HCT116 (cell line): ENCODE measurements around the gene S100Z. TPM values are rescaled to one million over a fixed set of nuclear protein-coding genes. Genes with fewer than 3 reads are reported as not detected.

Experiments
- ATAC-seq: fragments of 200-7000 bp; cut with Tn5 transposase; 2 replicates; pipeline ENCODE4 v1.9.1; 2020; ENCODE audit warnings: mild to moderate bottlenecking, moderate library complexity
- BruUV-seq: library from RNA; stranded (reverse); fragments of 400-500 nt; replicated peaks from 2 replicates; lab custom pipeline; 2021; lab: Mats Ljungman, UMichigan
- CTCF ChIA-PET: fragments of 300-600 bp; sonication (Branson Sonifier 250); formaldehyde crosslinking; loops from one replicate; lab custom pipeline; 2021; ENCODE audit warnings: antibody characterized with exemption; lab: Charles Lee
- POLR2A ChIA-PET: fragments of 300-600, 350-600 bp; sonication (Branson Sonifier 250); formaldehyde crosslinking; loops from one replicate; lab custom pipeline; 2021; ENCODE audit warnings: antibody characterized with exemption; lab: Charles Lee
- RAD21 ChIA-PET, 2 experiments: fragments of 300-600 bp; sonication (Branson Sonifier 250); formaldehyde crosslinking; loops; one replicate each; lab custom pipeline; 2023; ENCODE audit warnings: low total read pairs in 2 of 2; ENCODE audit not compliant: uncharacterized antibody in 2 of 2, unreplicated experiment in 2 of 2, low non-redundant PET in 1 of 2; lab: Charles Lee
- DNase-seq: peaks from one replicate; pipeline ENCODE4 v3.0.0-alpha.2; 2010; ENCODE audit warnings: low read depth, low spot score
- H2AFZ ChIP-seq: fragments of 200-600 bp; shearing (Covaris generic), sonication (generic); 2 replicates; pipeline ENCODE4 v1.6.1; 2017; ENCODE audit warnings: low read depth, mixed run types, mixed read lengths, antibody characterized with exemption, low read length; ENCODE audit not compliant: poor library complexity, severe bottlenecking
- H3K27ac ChIP-seq: 2 replicates; pipeline ENCODE4 v1.5.1; 2012; ENCODE audit warnings: low read depth, low read length
- H3K27me3 ChIP-seq: fragments of 200-600 bp; sonication (generic); 2 replicates; pipeline ENCODE4 v1.6.1; 2016; ENCODE audit warnings: mixed run types, low read length, mixed read lengths; ENCODE audit not compliant: insufficient read depth
- H3K36me3 ChIP-seq, 2 experiments: fragments of 200-500 bp in 1 of 2; fragments of 200-600 bp in 1 of 2; sonication (Bioruptor generic) in 1 of 2; sonication (generic) in 1 of 2; 2 replicates each; pipeline versions ENCODE4 v1.5.1 to v1.6.1; 2014 to 2016; ENCODE audit warnings: low read length in 2 of 2, inconsistent platforms in 1 of 2, mixed read lengths in 1 of 2, mixed run types in 1 of 2; ENCODE audit not compliant: insufficient read depth in 2 of 2, control insufficient read depth in 1 of 2
- H3K4me1 ChIP-seq, 2 experiments: fragments of 200-600 bp in 1 of 2; sonication (generic) in 1 of 2; 2 replicates each; pipeline versions ENCODE4 v1.5.1 to v1.6.1; 2012 to 2017; ENCODE audit warnings: low read length in 2 of 2, inconsistent platforms in 1 of 2, mild to moderate bottlenecking in 1 of 2, mixed read lengths in 1 of 2, mixed run types in 1 of 2, moderate library complexity in 1 of 2; ENCODE audit not compliant: insufficient read depth in 2 of 2, control insufficient read depth in 1 of 2
- H3K4me2 ChIP-seq: fragments of 200-600 bp; sonication (generic); 2 replicates; pipeline ENCODE4 v1.6.1; 2017; ENCODE audit warnings: mixed run types, low read length, mixed read lengths
- H3K4me3 ChIP-seq, 2 experiments: fragments of 200-600 bp in 1 of 2; sonication (generic) in 1 of 2; replicated peaks in 1 of 2; 2 replicates each; pipeline ENCODE4 v1.5.1; 2011 to 2016; ENCODE audit warnings: low read length in 2 of 2, control low read depth in 1 of 2, low read depth in 1 of 2, mild to moderate bottlenecking in 1 of 2, mixed read lengths in 1 of 2, mixed run types in 1 of 2
- H3K79me2 ChIP-seq: fragments of 200-600 bp; sonication (generic); 2 replicates; pipeline ENCODE4 v1.6.1; 2017; ENCODE audit warnings: mild to moderate bottlenecking, mixed run types, low read length, moderate library complexity, mixed read lengths; ENCODE audit not compliant: insufficient read depth
- H3K9ac ChIP-seq: fragments of 200-600 bp; sonication (generic); 2 replicates; pipeline ENCODE4 v1.6.1; 2016; ENCODE audit warnings: low read length, mixed read lengths
- H3K9me2 ChIP-seq: fragments of 200-600 bp; sonication (generic), shearing (Covaris generic); 2 replicates; pipeline ENCODE4 v1.6.1; 2017; ENCODE audit warnings: mixed run types, mild to moderate bottlenecking, moderate library complexity; ENCODE audit not compliant: insufficient read depth
- H3K9me3 ChIP-seq, 2 experiments: fragments of 200-500 bp in 1 of 2; fragments of 200-600 bp in 1 of 2; sonication (Bioruptor generic) in 1 of 2; sonication (generic) in 1 of 2; 2 replicates each; pipeline ENCODE4 v1.6.1; 2014 to 2017; ENCODE audit warnings: low read length in 2 of 2, mixed read lengths in 2 of 2, inconsistent platforms in 1 of 2, low read depth in 1 of 2, mild to moderate bottlenecking in 1 of 2, mixed run types in 1 of 2, moderate library complexity in 1 of 2; ENCODE audit not compliant: control insufficient read depth in 1 of 2, insufficient read depth in 1 of 2
- H4K20me1 ChIP-seq: fragments of 200-600 bp; sonication (generic), shearing (Covaris generic); 2 replicates; pipeline ENCODE4 v1.6.1; 2017; ENCODE audit warnings: mixed run types, mild to moderate bottlenecking, moderate library complexity; ENCODE audit not compliant: insufficient read depth
- ATF3 ChIP-seq: IDR thresholded peaks from 2 replicates; pipeline ENCODE4 v1.6.1; 2012
- CTCF ChIP-seq, 3 experiments: fragments of 200-600 bp in 1 of 3; sonication (generic) in 1 of 3; IDR thresholded peaks in 2 of 3; conservative IDR thresholded peaks in 1 of 3; 2 replicates each; pipeline ENCODE4 v1.5.1; 2012 to 2017; ENCODE audit warnings: low read depth in 2 of 3, low read length in 2 of 3, antibody characterized with exemption in 1 of 3, borderline replicate concordance in 1 of 3, control low read depth in 1 of 3, mild to moderate bottlenecking in 1 of 3, mixed read lengths in 1 of 3, mixed run types in 1 of 3, moderate library complexity in 1 of 3; ENCODE audit not compliant: insufficient read depth in 1 of 3
- ELF1 ChIP-seq: IDR thresholded peaks from 2 replicates; pipeline ENCODE4 v1.6.1; 2012; ENCODE audit warnings: low read depth, borderline replicate concordance
- EZH2 ChIP-seq: fragments of 200-600 bp; sonication (generic); IDR thresholded peaks from 2 replicates; pipeline ENCODE4 v1.6.1; 2017; ENCODE audit warnings: antibody characterized with exemption, mixed run types
- FOSL1 ChIP-seq: IDR thresholded peaks from 2 replicates; pipeline ENCODE4 v1.6.1; 2012; ENCODE audit warnings: low read depth
- JUND ChIP-seq: IDR thresholded peaks from 2 replicates; pipeline ENCODE4 v1.6.1; 2012
- MAX ChIP-seq: IDR thresholded peaks from 2 replicates; pipeline ENCODE4 v1.6.1; 2012
- RAD21 ChIP-seq: IDR thresholded peaks from 2 replicates; pipeline ENCODE4 v1.6.1; 2012; ENCODE audit warnings: low read depth, mild to moderate bottlenecking
- SIN3A ChIP-seq: IDR thresholded peaks from 2 replicates; pipeline ENCODE4 v1.6.1; 2012; ENCODE audit warnings: low read depth
- SP1 ChIP-seq: IDR thresholded peaks from 2 replicates; pipeline ENCODE4 v1.6.1; 2012; ENCODE audit warnings: low read depth
- SRF ChIP-seq: IDR thresholded peaks from 2 replicates; pipeline ENCODE4 v1.6.1; 2012; ENCODE audit warnings: low read depth
- TCF7L2 ChIP-seq: IDR thresholded peaks from 2 replicates; pipeline ENCODE4 v1.7.0; 2011; ENCODE audit warnings: borderline replicate concordance, inconsistent platforms; ENCODE audit not compliant: insufficient read depth, insufficient read length; ENCODE audit errors: extremely low read depth
- ZNF274 ChIP-seq: fragments of 200-500 bp; sonication (Bioruptor generic); IDR thresholded peaks from 2 replicates; pipeline ENCODE4 v1.6.1; 2014; ENCODE audit warnings: mild to moderate bottlenecking, low read depth, low read length, inconsistent platforms
- intact Hi-C: fragments of 100-400 bp; cut with micrococcal nuclease; formaldehyde crosslinking; loops from 2 replicates; pipeline ENCODE4 v1.10.0; 2022
- total RNA-seq: library from RNA; stranded (reverse); gene quantifications from one replicate; pipeline ENCODE4 v1.2.1, GENCODE V29; 2021; ENCODE audit not compliant: unreplicated experiment

Gene S100Z
- total RNA-seq, 1 experiment from 2014 or later: not detected

GRCh38 chr5:76901522-76901921, 51.7 kb downstream of the S100Z start:
- no peaks in the 10 kb centered on the region for H4K20me1 ChIP-seq
- ATAC-seq: no peak
- no peak for TF ChIP-seq EZH2
- TF ChIP-seq SRF: no peak
- TF ChIP-seq JUND: no peak
- no peak for TF ChIP-seq TCF7L2
- TF ChIP-seq FOSL1: no peak
- TF ChIP-seq SP1: no peak
- TF ChIP-seq ELF1: no peak
- TF ChIP-seq ATF3: no peak
- no peak for TF ChIP-seq ZNF274
- no peak for TF ChIP-seq SIN3A
- TF ChIP-seq RAD21: no peak
- TF ChIP-seq MAX: no peak
- no peak for TF ChIP-seq CTCF (IDR thresholded peaks at IDR 0.05 in 2 of 3, conservative IDR thresholded peaks at IDR 0.05 in 1 of 3; ENCODE audit: borderline replicate concordance in 1 of 3, insufficient read depth in 1 of 3, low read depth in 2 of 3, low read length in 2 of 3)
- no peak overlapping the region for H3K9ac ChIP-seq
- RAD21 ChIA-PET: no interaction called here
- CTCF ChIA-PET: no interaction called here
- POLR2A ChIA-PET: no interaction called here
- peaks cover 8% of the 10 kb centered on the region in 2 experiments; a peak in 3 of 4 replicates for H3K9me3 ChIP-seq
- no peak overlapping the region for H3K27ac ChIP-seq
- H3K4me3 ChIP-seq: no peak overlapping the region
- no TSS peak for BruUV-seq
- no peaks in the 10 kb centered on the region for H3K36me3 ChIP-seq
- intact Hi-C loops: no loop called here
- H3K79me2 ChIP-seq: no peaks in the 10 kb centered on the region
- no peak overlapping the region for H2AFZ ChIP-seq
- no peaks in the 10 kb centered on the region for H3K27me3 ChIP-seq
- H3K4me2 ChIP-seq: no peak overlapping the region
- no peaks in the 10 kb centered on the region for H3K4me1 ChIP-seq
- no peaks in the 10 kb centered on the region for H3K9me2 ChIP-seq
- DNase-seq: no peak
